IgD-negative memory B cell (primary cell): ENCODE data around the gene NHS. TPM values are rescaled to one million over a fixed set of nuclear protein-coding genes. Genes with fewer than 3 reads are reported as not detected.
"Not testable (repeated sequence)": the region's sequence is repeated elsewhere in the genome, so short reads cannot be mapped to it uniquely, and the experiment has no call there.

Source experiments
- H3K27ac Mint-ChIP-seq, 3 donors: one replicate each; pipeline ENCODE4 v1.8.0; 2020 to 2022; ENCODE audit warnings: mild to moderate bottlenecking in 3 of 3, mixed read lengths in 3 of 3, moderate library complexity in 1 of 3
- H3K27me3 Mint-ChIP-seq: one replicate; pipeline ENCODE4 v1.8.0; 2021; ENCODE audit warnings: mixed read lengths
- H3K36me3 Mint-ChIP-seq: one replicate; pipeline ENCODE4 v1.8.0; 2020; ENCODE audit warnings: mild to moderate bottlenecking, mixed read lengths
- H3K4me1 Mint-ChIP-seq, 3 donors: one replicate each; pipeline ENCODE4 v1.8.0; 2020 to 2022; ENCODE audit warnings: mixed read lengths in 3 of 3, mild to moderate bottlenecking in 1 of 3
- H3K4me3 Mint-ChIP-seq, 4 donors: one replicate each; pipeline ENCODE4 v1.8.0; 2020 to 2022; ENCODE audit warnings: mild to moderate bottlenecking in 4 of 4, mixed read lengths in 4 of 4, moderate library complexity in 3 of 4
- H3K9me3 Mint-ChIP-seq, 3 donors: one replicate each; pipeline ENCODE4 v1.8.0; 2020 to 2021; ENCODE audit warnings: mixed read lengths in 3 of 3, mild to moderate bottlenecking in 1 of 3
- polyA plus RNA-seq: library from polyadenylated mRNA; unstranded; fragments of 300-500 nt; fragmentation: Illumina TruSeq; gene quantifications from one replicate; pipeline ENCODE4 v1.2.3, GENCODE V29; 2021

NHS gene
- polyA plus RNA-seq, 1 donor from 2014 or later, result not detected

DNA sequence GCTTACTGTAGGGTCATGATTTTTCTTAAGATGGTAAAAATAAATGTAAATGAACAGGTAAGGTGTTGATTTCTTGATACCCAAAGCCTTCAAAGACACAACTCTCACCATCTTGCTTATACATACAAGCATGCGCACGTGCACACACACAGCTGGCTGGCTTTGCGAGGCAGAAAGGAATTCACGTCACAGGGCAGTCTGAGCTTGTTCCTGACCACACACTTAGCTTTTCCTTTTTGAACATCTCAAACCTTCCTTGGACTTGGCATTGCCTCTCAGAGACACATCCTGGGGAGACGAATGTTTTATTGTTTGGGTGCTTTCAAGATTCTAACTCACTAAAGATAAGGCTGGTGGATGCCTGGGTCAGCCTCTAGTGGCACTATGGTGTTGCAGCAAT, 175.0 kb downstream of the NHS start:
- Mint-ChIP-seq H3K27me3 (peaks cover 5% of the 10 kb centered on the region), H3K4me1 (peaks cover 0 to 1% (median 0%) of the 10 kb centered on the region in 3 donors), H3K4me3 (no peak overlapping the region), H3K36me3 (no peaks in the 10 kb centered on the region), H3K27ac (no peak overlapping the region), H3K9me3 (no peaks in the 10 kb centered on the region)

GRCh38 chrX:17552044-17552650, 177.1 kb downstream of the NHS start:
- Mint-ChIP-seq H3K27ac (no peak overlapping the region), H3K36me3 (no peaks in the 10 kb centered on the region), H3K4me3 (no peak overlapping the region), H3K27me3 (peaks cover 2% of the 10 kb centered on the region), H3K9me3 (no peaks in the 10 kb centered on the region), H3K4me1 (peaks cover 0 to 1% (median 0%) of the 10 kb centered on the region in 3 donors)

DNA sequence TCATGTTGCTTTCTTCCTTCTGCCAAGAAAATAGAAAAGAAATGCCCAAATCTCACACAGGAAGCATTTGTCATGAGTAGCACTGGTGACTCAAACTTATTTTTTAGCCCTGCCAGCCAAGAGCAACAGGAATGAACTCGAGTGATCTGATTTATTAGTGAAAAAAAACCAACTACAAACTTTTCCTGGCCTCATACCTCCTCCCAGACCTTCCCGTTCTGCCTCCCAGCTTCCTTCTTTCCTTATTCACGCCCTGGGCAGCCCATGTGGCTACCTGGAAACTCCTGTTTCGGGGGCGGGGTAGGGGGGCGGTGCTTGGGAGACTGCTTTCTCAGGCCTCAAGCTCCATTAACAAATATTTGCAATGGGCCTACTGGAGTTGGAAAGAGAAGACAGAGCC, 178.5 kb downstream of the NHS start:
- no peak overlapping the region for H3K27ac Mint-ChIP-seq

GRCh38 chrX:17553961-17554482, 179.0 kb downstream of the NHS start:
- no peak overlapping the region for H3K27ac Mint-ChIP-seq

More for the DNA sequence above, 178.5 kb downstream of the NHS start:
- no peaks in the 10 kb centered on the region for H3K36me3 Mint-ChIP-seq
- peaks cover 0 to 1% (median 0%) of the 10 kb centered on the region in 3 donors for H3K4me1 Mint-ChIP-seq
- no peaks in the 10 kb centered on the region for H3K9me3 Mint-ChIP-seq
- no peaks in the 10 kb centered on the region for H3K27me3 Mint-ChIP-seq
- H3K4me3 Mint-ChIP-seq, result no peak overlapping the region

DNA sequence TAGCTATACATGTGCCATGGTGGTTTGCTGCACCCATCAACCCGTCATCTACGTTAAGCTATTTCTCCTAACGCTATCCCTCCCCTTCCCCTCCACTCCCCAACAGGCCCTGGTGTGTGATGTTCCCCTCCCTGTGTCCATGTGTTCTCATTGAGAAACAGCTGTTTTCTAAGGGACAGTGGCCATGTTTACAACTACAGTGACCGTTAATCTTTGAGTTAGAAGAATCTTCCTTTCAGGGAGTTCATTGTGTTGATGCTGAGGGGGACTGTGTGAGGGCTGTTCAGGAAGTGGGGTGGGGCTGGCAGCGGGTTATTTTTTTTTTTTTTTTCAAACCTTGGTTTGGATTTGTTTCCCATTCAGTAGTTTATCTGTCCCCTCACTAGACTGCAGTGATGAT, 179.9 kb downstream of the NHS start:
- Mint-ChIP-seq H3K36me3 (no peaks in the 10 kb centered on the region), H3K4me3 (no peak overlapping the region), H3K27ac (no peak overlapping the region), H3K27me3 (no peaks in the 10 kb centered on the region), H3K9me3 (no peaks in the 10 kb centered on the region), H3K4me1 (no peaks in the 10 kb centered on the region)

More at GRCh38 chrX:17553961-17554482, 179.0 kb downstream of the NHS start:
- no peaks in the 10 kb centered on the region for H3K27me3 Mint-ChIP-seq
- H3K9me3 Mint-ChIP-seq, result no peaks in the 10 kb centered on the region
- H3K36me3 Mint-ChIP-seq, result no peaks in the 10 kb centered on the region
- no peaks in the 10 kb centered on the region for H3K4me1 Mint-ChIP-seq
- no peak overlapping the region for H3K4me3 Mint-ChIP-seq

- no peaks in the 10 kb centered on the region for H3K27me3 Mint-ChIP-seq
- no peaks in the 10 kb centered on the region for H3K4me1 Mint-ChIP-seq
- H3K4me3 Mint-ChIP-seq, result no peak overlapping the region
- H3K9me3 Mint-ChIP-seq, result peaks cover 0 to under 1% (median 0%) of the 10 kb centered on the region in 3 donors
- H3K36me3 Mint-ChIP-seq, result no peaks in the 10 kb centered on the region
- no peak overlapping the region for H3K27ac Mint-ChIP-seq
These were observed 180.8 kb downstream of the NHS start for GRCh38 chrX:17555846-17556245.

- no peak overlapping the region for H3K4me3 Mint-ChIP-seq
- H3K4me1 Mint-ChIP-seq, result no peaks in the 10 kb centered on the region
- H3K9me3 Mint-ChIP-seq, result peaks cover 0 to 2% (median 0%) of the 10 kb centered on the region in 3 donors
- peak overlapping the region in 1 of 3 donors; percentile 7 for H3K27ac Mint-ChIP-seq
- H3K36me3 Mint-ChIP-seq, result no peaks in the 10 kb centered on the region
- no peaks in the 10 kb centered on the region for H3K27me3 Mint-ChIP-seq
These were observed 184.9 kb downstream of the NHS start for GRCh38 chrX:17559728-17560379.

DNA sequence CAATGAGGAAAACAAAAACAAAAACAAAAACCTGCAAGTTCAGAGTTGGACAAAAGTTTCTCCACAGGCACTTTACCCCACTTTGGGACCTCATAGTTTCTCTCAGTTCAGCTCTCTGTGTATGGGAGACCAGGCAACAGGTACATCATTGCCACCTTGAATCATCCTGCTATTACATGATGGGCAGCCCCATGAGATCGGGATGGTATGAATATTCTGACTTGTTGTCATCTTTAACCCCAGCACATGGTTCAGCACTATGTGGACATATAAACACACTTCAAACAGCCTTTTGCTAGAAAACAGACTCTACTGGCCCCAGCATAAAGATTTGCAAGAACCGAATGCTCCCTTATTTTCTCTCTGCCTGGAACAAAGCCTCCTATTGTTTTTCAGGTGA, 185.4 kb downstream of the NHS start:
- Mint-ChIP-seq H3K27me3 (no peaks in the 10 kb centered on the region), H3K9me3 (peaks cover 0 to 2% (median 0%) of the 10 kb centered on the region in 3 donors), H3K36me3 (no peaks in the 10 kb centered on the region), H3K4me3 (no peak overlapping the region), H3K4me1 (no peaks in the 10 kb centered on the region), H3K27ac (no peak overlapping the region)

GRCh38 chrX:17563076-17563475, 188.1 kb downstream of the NHS start:
- no peaks in the 10 kb centered on the region for H3K4me1 Mint-ChIP-seq
- no peak overlapping the region for H3K27ac Mint-ChIP-seq
- H3K9me3 Mint-ChIP-seq, result peaks cover 0 to 2% (median 0%) of the 10 kb centered on the region in 3 donors
- no peaks in the 10 kb centered on the region for H3K27me3 Mint-ChIP-seq
- no peaks in the 10 kb centered on the region for H3K36me3 Mint-ChIP-seq
- H3K4me3 Mint-ChIP-seq, result no peak overlapping the region

DNA sequence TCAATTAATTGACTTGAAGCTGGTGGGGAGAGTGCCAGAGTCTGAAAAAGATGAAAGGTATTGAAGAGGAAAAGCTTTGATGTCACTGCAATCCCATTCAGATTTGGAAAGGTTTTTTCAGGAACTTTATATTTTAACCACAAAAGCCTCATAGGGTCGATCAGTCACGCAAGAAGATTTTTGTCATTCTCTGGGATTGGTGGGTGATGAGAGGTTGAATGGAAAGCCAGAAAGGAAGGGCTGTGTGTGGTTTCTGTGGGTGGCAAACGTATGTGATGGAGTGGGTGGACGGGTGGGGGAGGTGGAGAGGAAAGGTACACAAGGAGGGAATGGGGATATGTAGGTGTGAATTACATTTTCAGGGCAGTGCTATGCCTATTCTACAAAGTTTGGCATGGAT, 188.5 kb downstream of the NHS start:
- H3K27ac Mint-ChIP-seq, result no peak overlapping the region
- no peaks in the 10 kb centered on the region for H3K36me3 Mint-ChIP-seq
- H3K4me1 Mint-ChIP-seq, result no peaks in the 10 kb centered on the region
- H3K27me3 Mint-ChIP-seq, result no peaks in the 10 kb centered on the region
- peaks cover 0 to 2% (median 0%) of the 10 kb centered on the region in 3 donors for H3K9me3 Mint-ChIP-seq
- no peak overlapping the region for H3K4me3 Mint-ChIP-seq

- Mint-ChIP-seq H3K9me3 (peaks cover 0 to 2% (median 0%) of the 10 kb centered on the region in 3 donors), H3K27ac (no peak overlapping the region), H3K4me1 (no peaks in the 10 kb centered on the region), H3K27me3 (no peaks in the 10 kb centered on the region), H3K4me3 (no peak overlapping the region), H3K36me3 (no peaks in the 10 kb centered on the region)
These were observed 189.8 kb downstream of the NHS start for GRCh38 chrX:17564689-17565409.

- Mint-ChIP-seq H3K9me3 (peaks cover 0 to 6% (median 1%) of the 10 kb centered on the region in 3 donors), H3K4me1 (no peaks in the 10 kb centered on the region), H3K4me3 (no peak overlapping the region), H3K27me3 (peaks cover 1% of the 10 kb centered on the region), H3K27ac (no peak overlapping the region), H3K36me3 (no peaks in the 10 kb centered on the region)
These were observed 191.7 kb downstream of the NHS start for GRCh38 chrX:17566740-17567139.

- Mint-ChIP-seq H3K36me3 (no peaks in the 10 kb centered on the region), H3K27me3 (peaks cover 2% of the 10 kb centered on the region), H3K9me3 (peaks cover 0 to 6% (median 3%) of the 10 kb centered on the region in 3 donors), H3K27ac (no peak overlapping the region), H3K4me1 (no peaks in the 10 kb centered on the region), H3K4me3 (no peak overlapping the region)
These were observed 192.2 kb downstream of the NHS start for GRCh38 chrX:17567187-17567586.

DNA sequence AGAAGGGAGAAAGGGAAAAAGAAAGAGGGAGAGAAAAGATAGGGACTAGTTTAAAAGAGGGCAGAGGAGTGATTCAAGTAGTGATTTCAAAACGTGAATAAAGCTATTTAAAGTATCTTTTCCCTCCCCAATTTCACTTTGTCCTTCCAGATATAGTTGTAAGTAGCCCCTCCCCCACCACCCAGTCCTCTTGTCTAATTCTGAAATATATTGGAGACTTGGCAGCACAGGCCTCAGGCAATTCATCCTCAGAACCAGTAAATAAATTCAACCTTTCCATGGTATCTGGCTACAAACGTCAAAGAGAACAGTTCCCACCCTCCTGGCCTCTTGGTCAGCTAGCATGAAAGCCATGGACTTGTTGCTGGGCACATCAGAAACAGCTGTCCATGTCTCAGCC, 192.8 kb downstream of the NHS start:
- peaks cover 2% of the 10 kb centered on the region for H3K27me3 Mint-ChIP-seq
- H3K36me3 Mint-ChIP-seq, result no peaks in the 10 kb centered on the region
- H3K27ac Mint-ChIP-seq, result no peak overlapping the region
- no peak overlapping the region for H3K4me3 Mint-ChIP-seq
- no peaks in the 10 kb centered on the region for H3K4me1 Mint-ChIP-seq
- H3K9me3 Mint-ChIP-seq, result peaks cover 0 to 6% (median 3%) of the 10 kb centered on the region in 3 donors

DNA sequence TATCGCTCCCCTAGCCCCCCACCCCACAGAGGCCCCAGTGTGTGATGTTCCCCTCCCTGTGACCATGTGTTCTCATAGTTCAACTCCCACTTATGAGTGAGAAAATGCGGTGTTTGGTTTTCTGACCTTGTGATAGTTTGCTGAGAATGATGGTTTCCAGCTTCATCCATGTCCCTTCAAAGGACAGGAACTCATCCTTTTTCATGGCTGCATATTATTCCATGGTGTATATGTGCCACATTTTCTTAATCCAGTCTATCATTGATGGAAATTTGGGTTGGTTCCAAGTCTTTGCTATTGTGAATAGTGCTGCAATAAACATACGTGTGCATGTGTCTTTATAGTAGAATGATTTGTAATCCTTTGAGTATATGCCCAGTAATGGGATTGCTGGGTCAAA, 193.8 kb downstream of the NHS start:
- not testable (repeated sequence) for H3K36me3 Mint-ChIP-seq, H3K27me3 Mint-ChIP-seq, H3K4me1 Mint-ChIP-seq, H3K4me3 Mint-ChIP-seq, H3K9me3 Mint-ChIP-seq, H3K27ac Mint-ChIP-seq
